ELF-1 (cell line): ENCODE results near the gene DNAH6.
A peak's percentile ranks its signal among the peaks of the same experiment; 100 is the strongest.

Source experiments
- DNase-seq: peaks from one replicate; pipeline ENCODE4 v3.0.0-alpha.2; 2016; ENCODE audit warnings: low read depth, low spot score

The DNAH6 gene

GRCh38 chr2:84631985-84632384 is 115.7 kb downstream of the DNAH6 start:
- DNase-seq: peak; percentile 5

GRCh38 chr2:84636080-84636971 is 120.0 kb downstream of the DNAH6 start:
- DNase-seq: no peak

GRCh38 chr2:84639751-84640150 is 123.5 kb downstream of the DNAH6 start:
- DNase-seq: no peak

GRCh38 chr2:84640411-84640810 is 124.1 kb downstream of the DNAH6 start:
- no peak for DNase-seq

- DNase-seq: no peak
These were observed 124.7 kb downstream of the DNAH6 start for GRCh38 chr2:84641021-84641420.

- DNase-seq: no peak
These were observed 127.7 kb downstream of the DNAH6 start for GRCh38 chr2:84643991-84644390.

- DNase-seq: no peak
These were observed 130.2 kb downstream of the DNAH6 start for GRCh38 chr2:84646514-84646913.

GRCh38 chr2:84647267-84647666 is 131.0 kb downstream of the DNAH6 start:
- no peak for DNase-seq

GRCh38 chr2:84649058-84649457 is 132.8 kb downstream of the DNAH6 start:
- no peak for DNase-seq

GRCh38 chr2:84649487-84650142 is 133.3 kb downstream of the DNAH6 start:
- no peak for DNase-seq

GRCh38 chr2:84652431-84652830 is 136.1 kb downstream of the DNAH6 start:
- no peak for DNase-seq

GRCh38 chr2:84653302-84653701 is 137.0 kb downstream of the DNAH6 start:
- no peak for DNase-seq

- DNase-seq: no peak
These were observed 138.1 kb downstream of the DNAH6 start for GRCh38 chr2:84654414-84654813.

GRCh38 chr2:84669122-84669521 is 152.8 kb downstream of the DNAH6 start:
- no peak for DNase-seq

- no peak for DNase-seq
These were observed 157.8 kb downstream of the DNAH6 start for GRCh38 chr2:84674099-84674498.

GRCh38 chr2:84674586-84674985 is 158.3 kb downstream of the DNAH6 start:
- DNase-seq: no peak

- DNase-seq: no peak
These were observed 160.0 kb downstream of the DNAH6 start for GRCh38 chr2:84676295-84676694.

- no peak for DNase-seq
These were observed 161.9 kb downstream of the DNAH6 start for GRCh38 chr2:84678214-84678613.

- DNase-seq: no peak
These were observed 170.6 kb downstream of the DNAH6 start for GRCh38 chr2:84686783-84687476.

- no peak for DNase-seq
These were observed 171.3 kb downstream of the DNAH6 start for GRCh38 chr2:84687498-84688149.

- DNase-seq: no peak
These were observed 173.9 kb downstream of the DNAH6 start for GRCh38 chr2:84690225-84690624.

- DNase-seq: no peak
These were observed 177.9 kb downstream of the DNAH6 start for GRCh38 chr2:84694088-84694622.
